Neural cell (in vitro differentiated cells): ENCODE measurements around the gene SLC66A2.

Experiments
- CTCF ChIP-seq: fragments of 450-650 bp; IDR thresholded peaks from 2 replicates; pipeline ENCODE4 v1.5.1; 2014; ENCODE audit warnings: antibody characterized with exemption, mild to moderate bottlenecking, moderate library complexity; ENCODE audit not compliant: poor library complexity, severe bottlenecking
- EZH2 ChIP-seq: fragments of 200-600, 300-800 bp; shearing (Covaris generic), sonication (generic); IDR thresholded peaks from 2 replicates; pipeline ENCODE4 v1.6.1; 2014; ENCODE audit warnings: antibody characterized with exemption, low read length, borderline replicate concordance, mild to moderate bottlenecking; ENCODE audit not compliant: insufficient read depth, poor library complexity, severe bottlenecking
- RAD21 ChIP-seq: fragments of 450-650 bp; conservative IDR thresholded peaks from 2 replicates; pipeline ENCODE4 v1.6.1; 2014; ENCODE audit warnings: antibody characterized with exemption, mild to moderate bottlenecking, moderate library complexity

- TF ChIP-seq CTCF (no peak), RAD21 (no peak), EZH2 (no peak)
Measured at GRCh38 chr18:79937103-79937860, 14.2 kb downstream of the SLC66A2 start.
